H1 (cell line): ENCODE measurements around the gene ELP5. TPM values are rescaled to one million over a fixed set of nuclear protein-coding genes. Genes with fewer than 3 reads are reported as not detected.
A peak's percentile ranks its signal among the peaks of the same experiment; 100 is the strongest.

Source experiments
- CTCF ChIA-PET: fragments of 300-600 bp; sonication (Branson Sonifier 250); formaldehyde crosslinking; loops from one replicate; lab custom pipeline; 2021; ENCODE audit not compliant: partially characterized antibody; lab: Charles Lee
- POLR2A ChIA-PET: fragments of 300-600 bp; sonication (Branson Sonifier 250); formaldehyde crosslinking; loops from one replicate; lab custom pipeline; 2021; ENCODE audit warnings: inconsistent platforms; ENCODE audit not compliant: partially characterized antibody; lab: Charles Lee
- DNase-seq, 2 experiments: peaks; one replicate each; pipeline versions ENCODE4 v3.0.0 to v3.0.0-alpha.2; 2010 to 2022; ENCODE audit warnings: low spot score in 2 of 2, low read depth in 1 of 2, mixed read lengths in 1 of 2
- FAIRE-seq: peaks from 2 replicates; lab custom pipeline; 2011; peaks lifted over from hg19 to GRCh38; lab: Jason Lieb, UNC
- H2AFZ ChIP-seq: 2 replicates; pipeline ENCODE4 v1.8.1; 2012; ENCODE audit warnings: low read length, inconsistent platforms
- H2AK5ac ChIP-seq: 2 replicates; pipeline ENCODE4 v1.6.1; 2013; ENCODE audit warnings: low read depth, low read length
- H2BK120ac ChIP-seq: replicated peaks from 2 replicates; pipeline ENCODE3; 2013; ENCODE audit warnings: low read depth, low read length, inconsistent platforms
- H2BK12ac ChIP-seq: 2 replicates; pipeline ENCODE4 v1.6.1; 2013; ENCODE audit warnings: low read depth, low read length
- H2BK15ac ChIP-seq: 2 replicates; pipeline ENCODE4 v1.6.1; 2013; ENCODE audit warnings: low read length
- H2BK20ac ChIP-seq: 2 replicates; pipeline ENCODE4 v1.6.1; 2013; ENCODE audit warnings: low read length
- H2BK5ac ChIP-seq: 2 replicates; pipeline ENCODE4 v1.6.1; 2013; ENCODE audit warnings: low read depth, low read length
- H3K14ac ChIP-seq: 2 replicates; pipeline ENCODE4 v1.6.1; 2013; ENCODE audit warnings: inconsistent platforms; ENCODE audit not compliant: insufficient read length
- H3K18ac ChIP-seq: 2 replicates; pipeline ENCODE4 v1.6.1; 2013; ENCODE audit warnings: low read length; ENCODE audit errors: extremely low read depth
- H3K23ac ChIP-seq: 2 replicates; pipeline ENCODE4 v1.6.1; 2013; ENCODE audit warnings: inconsistent platforms; ENCODE audit not compliant: insufficient read length
- H3K23me2 ChIP-seq: 2 replicates; pipeline ENCODE4 v1.6.1; 2013; ENCODE audit warnings: low read depth, low read length
- H3K27ac ChIP-seq: 2 replicates; pipeline ENCODE4 v1.6.1; 2011; ENCODE audit warnings: low read depth, low read length, inconsistent platforms
- H3K27me3 ChIP-seq, 4 experiments: replicated peaks in 1 of 4; 1 replicate in 1 of 4; 2 replicates in 3 of 4; pipeline versions ENCODE4 v1.6.1 to v1.8.1; 2011 to 2013; ENCODE audit warnings: low read length in 3 of 4, mild to moderate bottlenecking in 3 of 4, inconsistent platforms in 2 of 4, mixed read lengths in 2 of 4, moderate library complexity in 1 of 4; ENCODE audit not compliant: control insufficient read depth in 3 of 4, insufficient read depth in 3 of 4; ENCODE audit errors: extremely low read depth in 1 of 4
- H3K36me3 ChIP-seq, 4 experiments: 2 replicates each; pipeline versions ENCODE4 v1.6.1 to v1.8.1; 2011 to 2013; ENCODE audit warnings: mild to moderate bottlenecking in 4 of 4, low read length in 3 of 4, moderate library complexity in 2 of 4, control low read depth in 1 of 4, inconsistent platforms in 1 of 4; ENCODE audit not compliant: insufficient read depth in 4 of 4, control insufficient read depth in 2 of 4
- H3K4ac ChIP-seq: replicated peaks from 2 replicates; pipeline ENCODE3; 2013; ENCODE audit warnings: low read length, low read depth, mixed read lengths, inconsistent platforms; ENCODE audit not compliant: insufficient read length
- H3K4me1 ChIP-seq, 4 experiments: replicated peaks in 1 of 4; 1 replicate in 1 of 4; 2 replicates in 3 of 4; pipeline versions ENCODE4 v1.6.1 to v1.8.1; 2011 to 2013; ENCODE audit warnings: low read length in 3 of 4, inconsistent platforms in 2 of 4, mixed read lengths in 1 of 4; ENCODE audit not compliant: insufficient read depth in 4 of 4, control insufficient read depth in 3 of 4
- H3K4me2 ChIP-seq, 2 experiments: 2 replicates each; pipeline versions ENCODE4 v1.6.1 to v1.8.1; 2011 to 2013; ENCODE audit warnings: low read depth in 2 of 2, low read length in 2 of 2, control low read depth in 1 of 2, inconsistent platforms in 1 of 2, mild to moderate bottlenecking in 1 of 2; ENCODE audit not compliant: insufficient read depth in 1 of 2
- H3K4me3 ChIP-seq, 4 experiments: fragments of 200-600, 300-600 bp in 1 of 4; sonication (generic), shearing (Covaris generic), sonication (Bioruptor Twin) in 1 of 4; 2 replicates each; pipeline versions ENCODE4 v1.5.1 to v1.8.1; 2011 to 2016; ENCODE audit warnings: low read length in 4 of 4, low read depth in 3 of 4, control low read depth in 2 of 4, inconsistent platforms in 2 of 4, mild to moderate bottlenecking in 2 of 4, mixed read lengths in 1 of 4, moderate library complexity in 1 of 4; ENCODE audit not compliant: insufficient read depth in 2 of 4; ENCODE audit errors: extremely low read depth in 1 of 4
- H3K56ac ChIP-seq: replicated peaks from 2 replicates; pipeline ENCODE3; 2013; ENCODE audit warnings: low read depth, mild to moderate bottlenecking, mixed read lengths, low read length, inconsistent platforms; ENCODE audit not compliant: insufficient read length
- H3K79me1 ChIP-seq: 2 replicates; pipeline ENCODE4 v1.6.1; 2013; ENCODE audit warnings: low read depth, low read length, control low read depth
- H3K79me2 ChIP-seq, 2 experiments: 2 replicates each; pipeline versions ENCODE4 v1.6.1 to v1.8.1; 2012 to 2013; ENCODE audit warnings: low read length in 2 of 2, mild to moderate bottlenecking in 2 of 2, inconsistent platforms in 1 of 2; ENCODE audit not compliant: insufficient read depth in 2 of 2, control insufficient read depth in 1 of 2
- H3K9ac ChIP-seq, 4 experiments: replicated peaks in 1 of 4; 1 replicate in 1 of 4; 2 replicates in 3 of 4; pipeline versions ENCODE4 v1.6.1 to v1.8.1; 2011 to 2013; ENCODE audit warnings: low read depth in 3 of 4, low read length in 3 of 4, control low read depth in 2 of 4, mild to moderate bottlenecking in 2 of 4, moderate library complexity in 2 of 4, inconsistent platforms in 1 of 4; ENCODE audit errors: extremely low read depth in 1 of 4
- H3K9me3 ChIP-seq, 2 experiments: 2 replicates each; pipeline versions ENCODE4 v1.6.1 to v1.8.1; 2012 to 2013; ENCODE audit warnings: mild to moderate bottlenecking in 2 of 2, moderate library complexity in 2 of 2, control low read depth in 1 of 2, inconsistent platforms in 1 of 2, low read depth in 1 of 2, low read length in 1 of 2, mixed read lengths in 1 of 2; ENCODE audit not compliant: insufficient read depth in 2 of 2
- H4K20me1 ChIP-seq, 2 experiments: replicated peaks in 1 of 2; 2 replicates each; pipeline versions ENCODE3 to v1.8.1; 2011 to 2013; ENCODE audit warnings: inconsistent platforms in 2 of 2, low read length in 2 of 2, mild to moderate bottlenecking in 1 of 2; ENCODE audit not compliant: insufficient read depth in 2 of 2, control insufficient read depth in 1 of 2
- H4K5ac ChIP-seq: 2 replicates; pipeline ENCODE4 v1.6.1; 2013; ENCODE audit warnings: low read length, low read depth, mixed read lengths, inconsistent platforms; ENCODE audit not compliant: insufficient read length
- H4K8ac ChIP-seq: 2 replicates; pipeline ENCODE4 v1.8.0; 2013; ENCODE audit warnings: mild to moderate bottlenecking, moderate library complexity, low read length, inconsistent platforms; ENCODE audit not compliant: insufficient read depth; ENCODE audit errors: extremely low read depth
- H4K91ac ChIP-seq: replicated peaks from 2 replicates; pipeline ENCODE3; 2013; ENCODE audit warnings: low read length, mixed read lengths, inconsistent platforms; ENCODE audit not compliant: insufficient read length
- JUN ChIP-seq: IDR thresholded peaks from 2 replicates; pipeline ENCODE4 v1.6.1; 2011; ENCODE audit warnings: low read depth, mild to moderate bottlenecking, improper control_type of control experiment, low read length
- SP1 ChIP-seq: IDR thresholded peaks from 2 replicates; pipeline ENCODE4 v1.6.1; 2011; ENCODE audit warnings: low read depth, low read length
- WGBS, 2 experiments: shearing (Covaris generic) in 1 of 2; methylation state at CpG; one replicate each; pipeline versions ENCODE4 v1.1.6 to v1.1.7; 2013 to 2015; ENCODE audit warnings: low lambda C conversion rate in 2 of 2, mixed read lengths in 2 of 2, inconsistent platforms in 1 of 2, low coverage in 1 of 2, missing lambda C conversion rate in 1 of 2; ENCODE audit not compliant: insufficient replicate concordance in 2 of 2, insufficient coverage in 1 of 2, insufficient read length in 1 of 2; ENCODE audit errors: extremely low coverage in 1 of 2, missing lambda C conversion rate in 1 of 2; 5-methylcytosine and 5-hydroxymethylcytosine counted together
- polyA plus RNA-seq, 7 experiments: library from polyadenylated mRNA; depleted of rRNA in 3 of 7; stranded (reverse) in 5 of 7; unstranded in 2 of 7; fragments of >200 nt in 5 of 7; fragments of 200-250 nt in 2 of 7; gene quantifications; 1 replicate in 5 of 7; 2 replicates in 1 of 7; 4 replicates in 1 of 7; pipeline versions ENCODE4 v1.2.1 to v1.2.3, GENCODE V29; 2011 to 2013; ENCODE audit warnings: missing spikeins in 2 of 7, mixed read lengths in 2 of 7
- total RNA-seq: library from RNA; stranded (reverse); fragmentation: NEBNext Ultra II Directional; extraction: Animal tissue kit (Norgen Biotek cat#: 25700); gene quantifications from 2 replicates; pipeline ENCODE4 v1.2.1, GENCODE V29; 2021

The ELP5 gene
- total and polyA plus RNA-seq, 2 of the 8 experiments (the other 6 are each of a cell fraction or from before 2014, with no cell fraction given), result 75.4 to 107 TPM

DNA sequence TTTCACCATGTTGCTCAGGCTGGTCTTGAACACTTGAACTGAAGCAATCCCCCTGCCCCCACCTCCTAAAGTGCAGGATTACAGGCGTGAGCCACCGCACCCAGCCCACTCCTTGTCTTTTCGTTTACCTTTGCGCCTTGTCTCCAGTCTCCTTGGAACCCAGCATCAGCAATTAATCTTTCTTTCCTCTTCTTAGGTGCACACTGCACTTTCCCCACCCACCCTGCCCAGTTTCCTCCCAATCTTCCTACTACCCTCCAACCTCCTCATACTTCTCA is 11.7 kb downstream of the ELP5 start:
- Histone ChIP-seq H3K27ac (no peak overlapping the region), H2BK120ac (no peak overlapping the region), H3K4me3 (peak overlapping the region; percentile 93 to 98 (median 96); a peak in 6 of 8 replicates), H3K14ac (no peak overlapping the region), H3K79me1 (peaks cover 9% of the 10 kb centered on the region), H4K20me1 (peaks cover 6 to 11% of the 10 kb centered on the region in 2 experiments), H3K23ac (no peak overlapping the region), H3K36me3 (peaks cover 0 to 16% (median 8%) of the 10 kb centered on the region in 4 experiments; a peak in 5 of 8 replicates), H4K91ac (no peak overlapping the region), H2AK5ac (no peak overlapping the region; the same call in 1 of the 2 replicates), H2BK20ac (0 out of 2 replicates have a peak overlapping the region, but pooled peaks have one; percentile 23), H3K27me3 (no peaks in the 10 kb centered on the region), H4K5ac (no peak overlapping the region), H3K9me3 (no peaks in the 10 kb centered on the region), H4K8ac (peak overlapping the region; percentile 92; the same call in 1 of the 2 replicates), H3K4me1 (peaks cover 5 to 15% (median 7%) of the 10 kb centered on the region in 4 experiments; a peak in 6 of 7 replicates), H3K4me2 (peak overlapping the region; percentile 91 to 97), H2BK15ac (no peak overlapping the region), H2BK5ac (peak overlapping the region; percentile 95), H3K18ac (peak overlapping the region; percentile 94; the same call in 1 of the 2 replicates), H3K9ac (peak overlapping the region in 3 of 4 experiments; percentile 51 to 73 (median 69); a peak in 6 of 7 replicates), H2BK12ac (peak overlapping the region; percentile 97; the same call in 1 of the 2 replicates), H2AFZ (no peak overlapping the region), H3K56ac (no peak overlapping the region), H3K79me2 (peaks cover 0 to 30% of the 10 kb centered on the region in 2 experiments; a peak in 2 of 4 replicates), H3K4ac (no peak overlapping the region), H3K23me2 (peaks cover 13% of the 10 kb centered on the region)
- FAIRE-seq (no peak), DNase-seq (no peak)
- ChIA-PET CTCF (interaction anchor here (0.6 to 1.6 kb wide), 4 partner anchors 17 to 245 kb away, joined by 3 to 6 read pairs (median 4); partner anchors contain the start of gene SLC2A4), POLR2A (interaction anchor here (0.6 to 13.7 kb wide), 17 partner anchors 11 to 294 kb away, joined by 3 to 159 read pairs (median 4); partner anchors contain the start of genes ACADVL, CTDNEP1, DLG4 and ELP5)
- 37% methylated on average over 2 of the region's 4 CpGs; no CpG with 5 or more reads in 1 of the 2 experiments for WGBS, 2 experiments
- no peak for TF ChIP-seq JUN
- TF ChIP-seq SP1, result no peak
